GM21526 (cell line): ENCODE measurements around the gene HNRNPK.

Source experiments
- ATAC-seq: cut with Tn5 transposase; IDR thresholded peaks from one replicate; pipeline ENCODE4 v1.9.1; 2021; ENCODE audit warnings: moderate library complexity; ENCODE audit not compliant: unreplicated experiment, low FRiP score

HNRNPK gene

GRCh38 chr9:83979812-83980394 is at the start of gene HNRNPK:
Gene HNRNPK (minus strand): TSS chr9:83980215. CDS start chr9:83978252, 1,963 bp downstream.
- peak; percentile 83 for ATAC-seq

- no peak for ATAC-seq
Measured at GRCh38 chr9:84027201-84027600, 47.2 kb upstream of the HNRNPK start.

GRCh38 chr9:84024041-84024575 is 44.1 kb upstream of the HNRNPK start:
- ATAC-seq = no peak

- no peak for ATAC-seq
Measured at GRCh38 chr9:84007662-84008061, 27.6 kb upstream of the HNRNPK start.

- no peak for ATAC-seq
Measured at GRCh38 chr9:84003246-84003645, 23.2 kb upstream of the HNRNPK start.

GRCh38 chr9:84002344-84002743 is 22.3 kb upstream of the HNRNPK start:
- peak; percentile 51 for ATAC-seq

- ATAC-seq = no peak
Measured at GRCh38 chr9:84001621-84002020, 21.6 kb upstream of the HNRNPK start.

GRCh38 chr9:84000186-84000585 is 20.2 kb upstream of the HNRNPK start:
- no peak for ATAC-seq

- ATAC-seq = no peak
Measured at GRCh38 chr9:83999141-83999918, 19.3 kb upstream of the HNRNPK start.

- no peak for ATAC-seq
Measured at GRCh38 chr9:83996126-83996525, 16.1 kb upstream of the HNRNPK start.

- ATAC-seq = no peak
Measured at GRCh38 chr9:83992901-83993300, 12.9 kb upstream of the HNRNPK start.

GRCh38 chr9:83992407-83992806 is 12.4 kb upstream of the HNRNPK start:
- no peak for ATAC-seq

- ATAC-seq = no peak
Measured at GRCh38 chr9:83991355-83991754, 11.3 kb upstream of the HNRNPK start.

GRCh38 chr9:83988411-83988810 is 8.4 kb upstream of the HNRNPK start:
- no peak for ATAC-seq

- no peak for ATAC-seq
Measured at GRCh38 chr9:83987402-83987791, 7.4 kb upstream of the HNRNPK start.

- no peak for ATAC-seq
Measured at GRCh38 chr9:83986765-83987401, 6.9 kb upstream of the HNRNPK start.

GRCh38 chr9:83986195-83986594 is 6.2 kb upstream of the HNRNPK start:
- peak; percentile 52 for ATAC-seq

GRCh38 chr9:83981126-83981871 is 1.3 kb upstream of the HNRNPK start:
- ATAC-seq = peak; percentile 5

- ATAC-seq = peak; percentile 63
Measured at GRCh38 chr9:83980395-83981125, 545 bp upstream of the HNRNPK start, which contains the start of gene RMI1. Gene RMI1 (plus strand): TSS chr9:83980805. CDS start chr9:84000987, 20,182 bp downstream.
